ENCODE measurements around the gene SPAG9. TPM values are rescaled to one million over a fixed set of nuclear protein-coding genes. Genes with fewer than 3 reads are reported as not detected.

Gene SPAG9
- polyA plus RNA-seq, 1 donor from 2014 or later: 201 TPM

- H3K36me3 ChIP-seq (ENCODE audit: insufficient read depth, low read length): no peaks in the 10 kb centered on the region
- no peak overlapping the region for H3K27ac ChIP-seq (ENCODE audit: low read length)
- no peaks in the 10 kb centered on the region for H4K20me1 ChIP-seq (ENCODE audit: insufficient read depth)
- H3K9me3 ChIP-seq (ENCODE audit: low read length): no peaks in the 10 kb centered on the region
- H3K27me3 ChIP-seq (ENCODE audit: insufficient read depth, low read depth, low read length): no peaks in the 10 kb centered on the region
- no peaks in the 10 kb centered on the region for H3F3A ChIP-seq (ENCODE audit: insufficient read depth, low read length, poor library complexity, severe bottlenecking)
- H2AFZ ChIP-seq (ENCODE audit: low read depth, low read length): no peak overlapping the region
- no peak overlapping the region for H3K4me3 ChIP-seq (ENCODE audit: low read length)
- H3K9me2 ChIP-seq (ENCODE audit: insufficient read depth, low read length): no peaks in the 10 kb centered on the region
- TF ChIP-seq EZH2 (IDR thresholded peaks at IDR 0.05; ENCODE audit: borderline replicate concordance, insufficient read depth, low read length, poor library complexity, severe bottlenecking): no peak
- TF ChIP-seq MXI1 (conservative IDR thresholded peaks at IDR 0.05; ENCODE audit: poor library complexity, severe bottlenecking): no peak
- TF ChIP-seq TAF1 (IDR thresholded peaks at IDR 0.05; ENCODE audit: low read depth): no peak
- no peak for TF ChIP-seq RAD21 (conservative IDR thresholded peaks at IDR 0.05)
- TF ChIP-seq, protein P1, sequence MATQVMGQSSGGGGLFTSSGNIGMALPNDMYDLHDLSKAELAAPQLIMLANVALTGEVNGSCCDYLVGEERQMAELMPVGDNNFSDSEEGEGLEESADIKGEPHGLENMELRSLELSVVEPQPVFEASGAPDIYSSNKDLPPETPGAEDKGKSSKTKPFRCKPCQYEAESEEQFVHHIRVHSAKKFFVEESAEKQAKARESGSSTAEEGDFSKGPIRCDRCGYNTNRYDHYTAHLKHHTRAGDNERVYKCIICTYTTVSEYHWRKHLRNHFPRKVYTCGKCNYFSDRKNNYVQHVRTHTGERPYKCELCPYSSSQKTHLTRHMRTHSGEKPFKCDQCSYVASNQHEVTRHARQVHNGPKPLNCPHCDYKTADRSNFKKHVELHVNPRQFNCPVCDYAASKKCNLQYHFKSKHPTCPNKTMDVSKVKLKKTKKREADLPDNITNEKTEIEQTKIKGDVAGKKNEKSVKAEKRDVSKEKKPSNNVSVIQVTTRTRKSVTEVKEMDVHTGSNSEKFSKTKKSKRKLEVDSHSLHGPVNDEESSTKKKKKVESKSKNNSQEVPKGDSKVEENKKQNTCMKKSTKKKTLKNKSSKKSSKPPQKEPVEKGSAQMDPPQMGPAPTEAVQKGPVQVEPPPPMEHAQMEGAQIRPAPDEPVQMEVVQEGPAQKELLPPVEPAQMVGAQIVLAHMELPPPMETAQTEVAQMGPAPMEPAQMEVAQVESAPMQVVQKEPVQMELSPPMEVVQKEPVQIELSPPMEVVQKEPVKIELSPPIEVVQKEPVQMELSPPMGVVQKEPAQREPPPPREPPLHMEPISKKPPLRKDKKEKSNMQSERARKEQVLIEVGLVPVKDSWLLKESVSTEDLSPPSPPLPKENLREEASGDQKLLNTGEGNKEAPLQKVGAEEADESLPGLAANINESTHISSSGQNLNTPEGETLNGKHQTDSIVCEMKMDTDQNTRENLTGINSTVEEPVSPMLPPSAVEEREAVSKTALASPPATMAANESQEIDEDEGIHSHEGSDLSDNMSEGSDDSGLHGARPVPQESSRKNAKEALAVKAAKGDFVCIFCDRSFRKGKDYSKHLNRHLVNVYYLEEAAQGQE (IDR thresholded peaks at IDR 0.05; ENCODE audit: borderline replicate concordance): no peak
- no peak for TF ChIP-seq EP300 (conservative IDR thresholded peaks at IDR 0.05; ENCODE audit: poor library complexity, severe bottlenecking)
- TF ChIP-seq, protein P2, sequence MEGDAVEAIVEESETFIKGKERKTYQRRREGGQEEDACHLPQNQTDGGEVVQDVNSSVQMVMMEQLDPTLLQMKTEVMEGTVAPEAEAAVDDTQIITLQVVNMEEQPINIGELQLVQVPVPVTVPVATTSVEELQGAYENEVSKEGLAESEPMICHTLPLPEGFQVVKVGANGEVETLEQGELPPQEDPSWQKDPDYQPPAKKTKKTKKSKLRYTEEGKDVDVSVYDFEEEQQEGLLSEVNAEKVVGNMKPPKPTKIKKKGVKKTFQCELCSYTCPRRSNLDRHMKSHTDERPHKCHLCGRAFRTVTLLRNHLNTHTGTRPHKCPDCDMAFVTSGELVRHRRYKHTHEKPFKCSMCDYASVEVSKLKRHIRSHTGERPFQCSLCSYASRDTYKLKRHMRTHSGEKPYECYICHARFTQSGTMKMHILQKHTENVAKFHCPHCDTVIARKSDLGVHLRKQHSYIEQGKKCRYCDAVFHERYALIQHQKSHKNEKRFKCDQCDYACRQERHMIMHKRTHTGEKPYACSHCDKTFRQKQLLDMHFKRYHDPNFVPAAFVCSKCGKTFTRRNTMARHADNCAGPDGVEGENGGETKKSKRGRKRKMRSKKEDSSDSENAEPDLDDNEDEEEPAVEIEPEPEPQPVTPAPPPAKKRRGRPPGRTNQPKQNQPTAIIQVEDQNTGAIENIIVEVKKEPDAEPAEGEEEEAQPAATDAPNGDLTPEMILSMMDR (IDR thresholded peaks at IDR 0.05; ENCODE audit: poor library complexity, severe bottlenecking): no peak
- TF ChIP-seq POLR2AphosphoS5 (IDR thresholded peaks at IDR 0.05): no peak
- TF ChIP-seq SMC3 (conservative IDR thresholded peaks at IDR 0.05; ENCODE audit: poor library complexity): no peak
- H3K9ac ChIP-seq (ENCODE audit: low read length): no peak overlapping the region
- no peaks in the 10 kb centered on the region for H3K79me2 ChIP-seq (replicated peaks; ENCODE audit: insufficient read depth, low read length)
- H3K4me2 ChIP-seq (ENCODE audit: low read length): no peak overlapping the region
Measured at GRCh38 chr17:51133365-51133764, 12.7 kb upstream of the SPAG9 start.

GRCh38 chr17:51132964-51133319 is 12.3 kb upstream of the SPAG9 start:
- Histone ChIP-seq H3K9ac (ENCODE audit: low read length) (no peak overlapping the region), H3K9me3 (ENCODE audit: low read length) (no peaks in the 10 kb centered on the region), H3K4me2 (ENCODE audit: low read length) (no peak overlapping the region), H2AFZ (ENCODE audit: low read depth, low read length) (no peak overlapping the region), H3K27ac (ENCODE audit: low read length) (no peak overlapping the region), H3K9me2 (ENCODE audit: insufficient read depth, low read length) (no peaks in the 10 kb centered on the region), H3K4me3 (ENCODE audit: low read length) (no peak overlapping the region), H3K79me2 (replicated peaks; ENCODE audit: insufficient read depth, low read length) (no peaks in the 10 kb centered on the region), H3K27me3 (ENCODE audit: insufficient read depth, low read depth, low read length) (no peaks in the 10 kb centered on the region), H3K36me3 (ENCODE audit: insufficient read depth, low read length) (no peaks in the 10 kb centered on the region), H3F3A (ENCODE audit: insufficient read depth, low read length, poor library complexity, severe bottlenecking) (no peaks in the 10 kb centered on the region), H4K20me1 (ENCODE audit: insufficient read depth) (no peaks in the 10 kb centered on the region)
- no peak for TF ChIP-seq MXI1 (conservative IDR thresholded peaks at IDR 0.05; ENCODE audit: poor library complexity, severe bottlenecking)
- TF ChIP-seq POLR2AphosphoS5 (IDR thresholded peaks at IDR 0.05): no peak
- TF ChIP-seq RAD21 (conservative IDR thresholded peaks at IDR 0.05): no peak
- TF ChIP-seq EP300 (conservative IDR thresholded peaks at IDR 0.05; ENCODE audit: poor library complexity, severe bottlenecking): no peak
- TF ChIP-seq, protein P1 (IDR thresholded peaks at IDR 0.05; ENCODE audit: borderline replicate concordance): no peak
- no peak for TF ChIP-seq SMC3 (conservative IDR thresholded peaks at IDR 0.05; ENCODE audit: poor library complexity)
- TF ChIP-seq, protein P2 (IDR thresholded peaks at IDR 0.05; ENCODE audit: poor library complexity, severe bottlenecking): no peak
- TF ChIP-seq EZH2 (IDR thresholded peaks at IDR 0.05; ENCODE audit: borderline replicate concordance, insufficient read depth, low read length, poor library complexity, severe bottlenecking): no peak
- TF ChIP-seq TAF1 (IDR thresholded peaks at IDR 0.05; ENCODE audit: low read depth): no peak

Data from neural cell (in vitro differentiated cells).